ENCODE measurements around the gene PTDSS2. TPM values are rescaled to one million over a fixed set of nuclear protein-coding genes. Genes with fewer than 3 reads are reported as not detected.

The PTDSS2 gene
- total RNA-seq, 1 experiment from 2014 or later = 51.2 TPM

DNA sequence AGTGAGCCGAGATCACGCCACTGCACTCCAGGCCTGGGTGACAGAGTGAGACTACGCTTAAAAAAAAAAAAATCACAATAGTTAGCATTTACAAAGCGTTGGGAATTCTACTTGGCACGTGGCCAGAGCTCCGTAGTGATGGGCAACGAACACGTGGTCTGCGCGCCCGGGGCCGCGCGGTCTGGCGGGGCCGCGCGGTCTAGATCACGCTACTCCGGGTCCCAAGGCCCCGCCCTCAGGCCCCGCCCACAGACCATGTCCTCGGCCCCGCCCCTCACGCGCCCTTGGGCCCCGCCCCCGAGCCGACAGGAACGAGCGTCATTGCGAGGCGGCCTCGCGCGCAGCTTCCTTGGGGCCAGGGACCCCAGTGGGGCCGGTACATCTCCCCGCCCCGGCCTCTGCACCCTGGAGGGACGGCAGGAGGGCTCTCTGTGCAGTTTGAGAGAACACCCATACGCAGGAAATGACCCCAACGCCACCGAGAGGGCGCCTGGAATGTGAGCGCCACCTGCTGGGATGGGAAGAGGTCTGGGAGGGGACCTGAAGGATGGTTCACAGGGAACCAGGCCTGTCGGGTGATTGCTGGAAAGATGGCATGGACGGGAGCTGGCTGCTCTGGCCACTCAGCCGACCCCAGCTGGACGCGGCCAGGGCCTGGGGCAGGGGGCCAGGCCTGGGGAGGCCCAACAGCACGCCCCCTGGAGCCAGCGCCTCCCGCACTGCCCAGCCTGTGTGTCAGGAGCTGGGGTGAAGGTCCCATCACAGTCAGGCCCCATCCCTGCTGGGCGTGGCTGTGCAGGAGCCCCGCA is 2.0 kb upstream of the PTDSS2 start:
- DNase-seq (ENCODE audit: low read depth) = peak; percentile 84

- DNase-seq (ENCODE audit: low read depth) = peak; percentile 66
Measured at GRCh38 chr11:450809-451451, 851 bp downstream of the PTDSS2 start.

DNA sequence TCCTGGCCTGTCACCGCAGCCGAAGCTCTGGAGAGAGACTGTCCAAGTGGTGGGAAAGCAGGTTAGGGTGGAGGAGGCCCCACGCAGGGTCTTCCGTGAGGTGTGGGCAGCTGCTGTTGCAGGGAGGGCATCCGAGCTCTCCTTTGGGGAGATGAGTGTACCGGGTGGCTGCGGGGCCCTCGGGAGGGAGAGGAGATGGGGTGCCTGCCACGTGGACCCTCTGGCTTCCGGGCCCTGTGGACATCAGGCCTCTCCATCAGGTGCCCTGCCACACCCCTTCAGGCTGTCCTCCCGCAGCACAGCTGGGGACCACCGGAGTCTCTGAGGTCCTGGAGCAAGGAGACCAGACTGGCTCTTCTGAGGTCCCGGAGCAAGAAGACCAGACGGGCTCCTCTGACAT is 1.7 kb downstream of the PTDSS2 start:
- no peak for DNase-seq (ENCODE audit: low read depth)

DNA sequence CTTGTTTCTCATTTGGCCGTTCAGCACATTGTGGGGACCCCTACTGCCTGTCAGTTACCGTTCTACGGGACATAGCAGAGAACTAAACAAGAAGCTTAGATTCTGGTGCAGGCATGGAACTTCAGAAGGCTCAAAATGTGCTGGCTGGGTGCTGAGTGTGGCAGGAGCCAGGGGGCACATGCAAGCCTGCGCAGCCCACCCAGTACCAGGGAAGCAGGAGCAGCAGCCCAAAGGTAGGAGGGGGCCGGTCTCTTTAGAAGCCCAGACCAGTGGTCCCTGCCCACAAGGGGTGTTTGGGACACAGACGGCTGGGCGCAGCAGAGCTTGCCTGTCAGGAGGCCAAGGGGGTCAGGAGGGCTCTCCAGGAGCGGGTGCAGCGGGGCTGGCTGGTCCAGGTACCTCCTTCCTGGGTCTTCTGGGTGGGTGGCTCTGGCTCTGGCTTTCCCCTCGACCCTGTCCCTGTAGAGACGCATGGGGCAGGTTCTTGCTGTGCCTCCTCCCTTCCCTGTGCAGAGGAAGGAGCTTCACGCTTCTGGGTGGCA is 2.2 kb downstream of the PTDSS2 start:
- DNase-seq (ENCODE audit: low read depth) = no peak

DNA sequence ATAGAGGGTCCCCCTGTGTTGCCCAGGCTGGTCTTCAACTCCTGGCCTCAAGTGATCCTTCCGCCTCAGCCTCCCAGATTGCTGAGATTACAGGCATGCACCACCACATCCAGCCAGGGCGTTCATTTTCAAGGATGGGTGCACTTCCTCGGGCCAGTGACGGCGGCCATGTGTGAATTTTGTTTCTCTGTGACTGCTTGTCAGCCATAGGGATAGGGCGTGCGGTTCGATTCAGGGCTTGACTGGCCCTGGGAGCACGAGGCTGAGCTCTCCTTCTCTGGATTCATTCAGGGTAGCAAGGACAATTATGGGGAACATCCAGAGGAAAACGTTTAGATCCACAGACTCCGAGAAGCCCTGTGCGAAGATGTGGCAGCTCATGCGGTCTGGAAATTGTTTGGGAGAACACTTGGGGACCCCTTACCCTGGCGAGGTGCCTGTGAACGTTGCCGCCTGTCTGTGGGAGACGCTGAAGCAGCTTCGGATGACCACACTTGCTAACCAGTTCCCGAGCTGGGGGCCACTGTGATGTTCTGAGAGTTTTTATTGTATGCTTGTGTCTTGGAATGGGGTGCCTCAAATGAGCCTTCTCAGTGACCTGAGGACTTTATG is 2.9 kb downstream of the PTDSS2 start:
- no peak for DNase-seq (ENCODE audit: low read depth)

DNA sequence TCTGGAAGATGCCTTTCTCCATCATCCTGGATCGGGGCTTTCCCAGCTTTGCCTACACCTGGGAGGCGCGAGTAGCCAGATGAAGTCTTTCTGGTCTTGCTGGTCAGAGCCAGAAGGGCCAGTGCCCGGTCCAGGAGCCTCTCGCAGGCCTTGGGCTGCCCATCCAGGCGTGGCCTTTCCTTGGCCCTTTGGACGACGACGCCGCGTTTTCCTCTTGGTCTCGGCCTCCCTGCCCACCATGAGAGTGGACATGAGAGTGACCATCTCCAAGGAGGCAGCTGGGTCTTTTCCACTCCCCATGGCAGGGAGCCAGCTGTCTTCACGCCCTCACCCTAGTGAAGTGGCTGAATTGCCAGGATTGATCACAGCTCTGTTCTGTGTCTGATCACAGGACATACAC is 3.5 kb downstream of the PTDSS2 start:
- no peak for DNase-seq (ENCODE audit: low read depth)

DNA sequence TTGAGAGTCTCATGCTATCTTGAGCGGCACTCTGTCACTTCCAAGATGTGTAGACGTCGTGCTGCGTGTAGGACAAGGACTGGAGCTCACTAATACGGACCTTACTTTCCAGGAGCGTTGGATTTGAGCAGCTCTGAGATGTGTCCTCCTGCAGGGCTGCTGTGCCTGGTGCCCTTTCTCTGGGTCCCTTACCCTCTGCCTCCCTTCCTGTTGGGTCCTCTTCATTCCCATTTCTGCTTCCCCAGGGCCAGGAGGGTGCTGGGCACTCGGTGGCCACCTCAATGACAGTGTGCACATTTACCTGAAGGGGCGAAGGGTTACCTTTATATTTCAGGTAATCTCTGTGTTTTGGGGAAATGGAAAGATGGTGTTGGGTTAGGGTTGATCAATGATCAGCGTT is 4.0 kb downstream of the PTDSS2 start:
- DNase-seq (ENCODE audit: low read depth) = no peak

- no peak for DNase-seq (ENCODE audit: low read depth)
Measured at GRCh38 chr11:454801-455565, 4.9 kb downstream of the PTDSS2 start.

DNA sequence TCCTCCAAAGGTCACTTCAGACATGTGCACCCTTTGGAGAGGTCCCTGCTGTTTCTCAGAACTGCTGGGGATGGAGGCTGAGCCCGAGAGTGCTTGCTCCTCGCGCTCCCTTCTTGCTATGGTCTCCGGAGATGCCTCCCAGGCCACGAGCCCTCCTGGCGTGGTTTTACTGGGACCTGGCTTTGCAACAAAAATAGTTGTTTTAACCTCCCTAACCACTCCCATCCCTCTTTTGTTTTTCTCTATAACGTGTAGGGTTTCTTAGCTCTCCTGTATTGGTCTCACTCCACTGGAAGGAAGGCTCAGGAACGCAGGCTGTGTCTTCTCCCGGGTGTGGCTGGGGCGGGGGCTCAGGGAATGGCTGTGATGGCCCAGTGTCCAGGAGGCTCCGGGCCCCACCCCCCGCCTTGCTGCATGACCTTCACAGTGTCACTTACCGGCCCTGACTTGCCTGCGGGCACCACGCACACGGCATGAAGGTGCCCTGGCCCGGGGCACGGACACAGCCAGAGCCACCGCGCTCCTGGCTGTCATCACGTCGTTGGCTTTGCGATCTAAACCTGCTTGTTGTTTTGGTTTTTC is 5.6 kb downstream of the PTDSS2 start:
- DNase-seq (ENCODE audit: low read depth) = no peak

DNA sequence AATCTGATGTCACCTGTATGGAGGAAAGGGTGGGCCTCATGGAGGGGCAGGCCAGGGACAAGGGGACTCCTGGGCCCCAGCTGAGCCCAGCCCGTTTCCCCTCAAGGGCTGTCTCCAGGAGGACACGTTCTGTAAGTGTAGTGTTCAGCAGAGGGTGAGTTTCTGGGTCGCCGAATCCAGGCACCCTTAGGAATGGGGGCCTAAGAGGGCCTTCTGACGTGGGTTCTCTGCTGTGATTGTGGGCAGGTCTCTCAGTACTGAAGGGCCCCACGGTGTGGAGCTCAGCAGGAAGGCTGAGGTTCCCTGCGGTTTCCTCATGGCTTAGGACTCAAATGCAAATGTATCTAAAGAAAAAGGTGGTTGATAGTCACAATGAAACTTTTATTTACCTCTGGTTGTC is 6.5 kb downstream of the PTDSS2 start:
- DNase-seq (ENCODE audit: low read depth) = no peak

DNA sequence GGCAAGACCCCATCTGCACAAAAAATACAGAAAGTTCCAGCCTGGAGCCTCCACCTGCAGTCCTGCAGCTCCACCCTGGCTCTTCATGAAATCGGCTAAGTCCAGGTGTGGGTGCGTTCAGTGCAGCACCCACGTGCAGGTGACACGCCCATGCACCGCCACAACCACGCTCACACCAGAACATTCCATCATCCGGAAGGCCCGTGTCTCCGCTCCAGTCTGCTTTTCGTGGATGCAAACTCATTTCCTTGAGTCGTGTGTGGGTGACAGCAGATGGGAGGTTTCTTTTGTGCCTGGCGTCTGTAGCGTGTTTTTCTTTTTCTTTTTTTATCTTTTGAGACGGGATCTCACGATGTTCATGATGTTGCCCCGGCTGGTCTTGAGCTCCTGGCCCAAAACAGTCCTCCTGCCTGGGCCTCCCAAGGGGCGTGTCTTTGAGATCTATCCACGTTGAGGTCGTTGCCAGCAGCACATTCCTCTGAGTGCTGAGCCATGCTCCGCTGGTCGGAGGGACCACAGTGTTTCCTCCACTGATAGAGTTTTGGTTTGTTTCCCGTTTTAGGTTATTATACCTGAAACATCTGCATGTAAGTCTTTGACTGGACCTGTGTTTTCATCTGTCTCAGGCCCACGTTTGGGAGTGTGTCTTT is 7.2 kb downstream of the PTDSS2 start:
- no peak for DNase-seq (ENCODE audit: low read depth)

DNA sequence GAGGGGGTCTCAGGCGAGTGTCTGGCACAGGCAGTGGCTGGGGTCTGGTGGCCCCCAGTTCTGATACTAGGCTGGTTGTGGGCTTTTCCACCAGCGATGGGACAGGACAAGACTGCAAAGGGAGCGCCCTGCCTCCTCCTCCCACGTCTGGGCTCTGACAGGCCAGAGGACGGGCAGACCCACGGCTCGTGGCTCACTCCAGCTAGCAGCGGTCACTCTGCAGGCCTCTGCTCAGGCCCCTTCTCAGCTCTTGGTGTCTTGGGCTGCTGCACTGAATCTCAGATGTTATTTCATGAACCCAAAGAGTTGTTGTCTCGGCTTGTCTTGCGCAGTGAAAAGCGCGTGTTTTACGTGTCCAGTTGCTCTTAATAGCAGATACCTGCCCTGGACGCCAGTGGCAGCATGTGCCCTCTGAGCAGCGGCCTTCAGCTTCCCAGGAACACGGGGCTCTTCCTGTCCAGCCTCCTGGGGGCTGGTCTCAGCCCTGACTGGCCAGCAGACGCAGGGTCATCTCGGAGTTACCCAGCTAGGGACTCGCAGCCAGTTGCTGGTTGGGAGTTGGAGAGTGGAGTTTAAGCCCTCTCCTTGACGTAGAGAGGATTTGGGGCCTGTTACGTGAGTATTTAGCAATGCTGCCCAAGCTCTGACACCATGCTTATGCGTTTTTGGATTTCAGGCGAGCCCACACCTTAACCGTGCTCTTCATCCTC is 9.6 kb downstream of the PTDSS2 start:
- DNase-seq (ENCODE audit: low read depth) = no peak

DNA sequence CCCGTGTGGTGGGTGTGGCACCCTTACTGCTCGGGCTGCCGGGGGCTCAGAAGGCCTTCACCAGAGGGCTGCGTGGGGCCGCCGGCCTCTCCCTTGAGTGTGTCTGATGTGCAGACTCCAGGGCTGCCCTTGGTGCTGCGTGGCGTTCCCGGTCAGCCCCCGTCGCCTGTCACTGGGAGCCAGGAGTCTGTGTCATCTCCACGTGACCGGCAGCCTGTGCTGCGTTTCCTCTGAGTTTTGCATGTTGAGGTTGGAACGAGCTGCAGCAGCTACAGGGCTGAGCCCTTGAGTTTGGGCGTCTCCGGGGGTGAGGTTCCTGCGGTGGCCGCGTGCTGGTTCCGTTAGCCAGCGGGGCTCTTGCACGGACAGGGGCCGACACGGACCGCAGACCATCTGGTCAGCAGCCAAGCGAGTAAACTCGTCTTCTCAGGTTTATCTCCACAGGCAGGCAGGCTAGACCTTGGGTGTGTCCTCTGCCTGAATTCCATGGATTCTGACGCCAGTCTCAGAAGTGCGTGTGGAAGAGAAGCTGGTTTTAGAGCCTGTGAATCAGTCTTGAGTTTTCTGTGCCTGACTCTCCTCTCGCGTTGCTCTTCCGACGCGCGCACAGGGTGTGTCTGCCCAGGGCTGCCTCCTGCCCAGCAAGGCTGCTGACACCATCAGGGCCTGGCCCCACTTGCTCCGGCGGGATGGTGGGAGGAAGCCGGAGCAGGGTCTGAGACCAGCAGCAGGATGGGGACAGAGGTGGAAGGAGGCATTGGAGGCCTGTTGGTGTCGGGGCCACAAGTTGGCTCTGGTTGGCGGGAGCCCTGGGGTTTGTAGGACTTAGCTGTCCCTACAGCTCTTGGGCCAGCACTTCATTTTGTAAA is 10.5 kb downstream of the PTDSS2 start:
- no peak for DNase-seq (ENCODE audit: low read depth)

GRCh38 chr11:461626-462025 is 11.5 kb downstream of the PTDSS2 start:
- no peak for DNase-seq (ENCODE audit: low read depth)

- no peak for DNase-seq (ENCODE audit: low read depth)
Measured at GRCh38 chr11:462107-462890, 12.2 kb downstream of the PTDSS2 start.

GRCh38 chr11:464316-464715 is 14.2 kb downstream of the PTDSS2 start:
- no peak for DNase-seq (ENCODE audit: low read depth)

- DNase-seq (ENCODE audit: low read depth) = no peak
Measured at GRCh38 chr11:465896-466530, 15.9 kb downstream of the PTDSS2 start.

- DNase-seq (ENCODE audit: low read depth) = no peak
Measured at GRCh38 chr11:468036-468435, 18.0 kb downstream of the PTDSS2 start.
